HG03280 (cell line): ENCODE measurements around the gene KLHL5.

Experiments used
- ATAC-seq: cut with Tn5 transposase; IDR thresholded peaks from one replicate; pipeline ENCODE4 v1.9.1; 2021; ENCODE audit warnings: mild to moderate bottlenecking, moderate library complexity; ENCODE audit not compliant: unreplicated experiment

Gene KLHL5

GRCh38 chr4:39169426-39169825, 107.4 kb downstream of the KLHL5 start:
- no peak for ATAC-seq

GRCh38 chr4:39170301-39170700, 108.3 kb downstream of the KLHL5 start:
- ATAC-seq = no peak
